T-helper 9 cell (primary cell): ENCODE results near the gene SLC25A23.
"Not testable (repeated sequence)": the region's sequence is repeated elsewhere in the genome, so short reads cannot be mapped to it uniquely, and the experiment has no call there.

Experiments
- DNase-seq: peaks from one replicate; pipeline ENCODE4 v3.0.0-alpha.2; 2020
- total RNA-seq, 2 donors: gene quantifications; one replicate each; lab custom pipeline; 2026; lab: John Stamatoyannopoulos, UW

The SLC25A23 gene
- 8.4 to 12.1 reads per million in 2 donors for total RNA-seq

DNA sequence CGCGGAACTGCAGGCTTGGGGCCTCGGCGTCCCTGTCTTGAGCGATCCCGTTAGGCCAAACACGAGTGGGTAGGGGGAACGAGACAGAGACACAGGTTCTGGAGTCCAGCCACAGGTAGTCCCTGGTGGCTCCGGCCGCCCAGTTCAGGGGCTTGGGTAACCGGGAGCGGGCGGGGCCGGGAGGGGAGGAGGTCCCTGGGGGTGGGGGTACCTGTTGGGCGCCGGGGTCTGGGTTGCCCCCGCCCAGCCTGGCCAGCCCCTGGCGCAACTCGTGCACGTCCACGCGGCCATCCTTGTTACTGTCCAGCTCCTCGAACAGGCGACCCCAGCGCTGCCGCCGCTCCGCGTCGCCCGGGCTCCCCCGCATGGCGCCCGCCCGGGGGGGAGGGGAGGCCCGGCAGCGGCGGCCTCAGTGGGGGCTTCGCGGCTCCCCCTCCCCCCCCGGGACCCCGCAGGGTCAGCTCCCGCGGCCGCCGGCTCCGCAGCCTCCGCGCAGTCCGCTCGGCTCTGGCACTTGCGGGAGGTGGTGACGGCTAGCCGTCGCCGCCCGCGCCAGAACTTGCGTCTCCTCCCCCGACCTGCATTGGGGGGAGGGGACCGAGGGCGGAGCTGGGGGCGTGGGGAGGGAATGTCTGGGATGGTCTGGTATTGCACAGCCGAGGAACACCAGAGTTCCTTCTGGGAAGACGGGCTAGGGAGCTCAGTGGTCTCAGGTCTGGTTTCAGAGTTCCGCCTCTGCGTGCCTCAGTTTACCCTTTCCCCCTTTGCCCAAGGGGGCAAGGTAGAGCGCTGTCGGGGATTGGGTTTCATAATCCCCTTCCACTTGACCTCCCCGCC lies at the start of gene SLC25A23:
Gene SLC25A23 (minus strand): TSS at position 531 of the 837 bp plus-strand sequence. CDS start 164 bp downstream, at position 367.
- DNase-seq: peak; percentile 44

DNA sequence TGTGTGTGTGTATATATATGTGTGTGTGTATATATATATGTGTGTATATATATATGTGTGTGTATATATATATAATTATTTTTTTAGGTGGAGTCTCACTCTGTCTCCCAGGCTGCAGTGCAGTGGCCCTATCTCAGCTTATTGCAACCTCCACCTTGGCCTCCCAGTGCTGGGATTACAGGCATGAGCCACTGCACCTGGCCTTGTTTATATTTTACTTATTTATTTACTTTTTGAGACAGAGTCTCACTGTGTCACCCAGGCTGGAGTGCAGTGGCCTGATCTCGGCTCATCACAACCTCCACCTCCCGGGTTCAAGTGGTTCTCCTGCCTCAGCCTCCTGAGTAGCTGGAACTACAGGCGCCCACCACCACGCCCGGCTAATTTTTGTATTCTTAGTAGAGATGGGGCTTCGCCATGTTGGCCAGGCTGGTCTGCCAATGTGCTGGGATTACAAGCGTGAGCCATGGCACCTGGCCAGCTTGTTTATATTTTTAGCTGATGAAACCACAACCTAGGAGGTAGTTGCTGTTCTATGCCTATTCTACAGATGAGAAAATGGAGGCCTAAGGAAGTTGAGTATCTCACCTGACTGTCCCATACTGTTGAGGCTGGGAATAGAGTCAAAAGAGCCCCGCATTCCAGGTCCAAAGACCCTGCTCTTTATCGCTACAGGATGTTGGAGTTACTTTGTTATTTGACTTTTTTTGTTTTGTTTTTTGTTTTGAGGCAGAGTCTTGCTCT lies 48.6 kb upstream of the SLC25A23 start:
- DNase-seq: not testable (repeated sequence)

DNA sequence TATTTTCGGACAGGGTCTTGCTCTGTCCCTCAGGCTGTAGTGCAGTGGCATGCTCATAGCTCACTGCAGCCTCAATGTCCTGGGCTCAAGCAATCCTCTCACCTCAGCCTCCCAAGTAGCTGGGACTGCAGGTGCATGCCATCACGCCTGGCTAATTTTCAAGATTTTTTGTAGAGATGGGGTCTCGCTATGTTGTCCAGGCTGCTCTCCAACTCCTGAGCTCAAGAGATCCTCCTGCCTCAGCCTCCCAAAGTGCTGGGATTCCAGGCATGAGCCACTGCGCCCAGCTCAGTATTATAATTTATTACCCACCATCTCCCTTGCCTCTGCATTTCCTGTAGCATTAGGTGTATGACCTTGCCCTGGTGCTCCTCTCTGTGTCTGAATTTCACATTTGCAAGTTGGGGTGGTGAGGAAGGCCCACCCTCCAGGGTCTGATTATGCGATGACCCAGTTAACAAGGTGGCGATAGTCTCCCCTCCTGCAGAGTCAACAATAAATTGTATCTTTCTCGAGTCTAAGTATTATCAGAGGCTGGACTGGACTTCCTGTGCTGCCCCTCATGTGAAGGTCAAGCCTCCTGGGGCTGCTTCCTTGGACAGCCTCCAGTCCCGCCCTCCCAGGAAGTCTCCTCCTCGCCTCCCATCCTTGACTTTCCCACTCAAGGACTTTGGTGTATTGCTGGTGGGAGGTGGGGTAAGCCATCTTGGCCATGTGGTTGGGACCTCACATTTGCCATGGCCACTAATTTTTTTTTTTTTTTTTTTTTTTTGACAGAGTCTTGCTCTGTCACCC lies 44.0 kb upstream of the SLC25A23 start:
- DNase-seq: no peak

DNA sequence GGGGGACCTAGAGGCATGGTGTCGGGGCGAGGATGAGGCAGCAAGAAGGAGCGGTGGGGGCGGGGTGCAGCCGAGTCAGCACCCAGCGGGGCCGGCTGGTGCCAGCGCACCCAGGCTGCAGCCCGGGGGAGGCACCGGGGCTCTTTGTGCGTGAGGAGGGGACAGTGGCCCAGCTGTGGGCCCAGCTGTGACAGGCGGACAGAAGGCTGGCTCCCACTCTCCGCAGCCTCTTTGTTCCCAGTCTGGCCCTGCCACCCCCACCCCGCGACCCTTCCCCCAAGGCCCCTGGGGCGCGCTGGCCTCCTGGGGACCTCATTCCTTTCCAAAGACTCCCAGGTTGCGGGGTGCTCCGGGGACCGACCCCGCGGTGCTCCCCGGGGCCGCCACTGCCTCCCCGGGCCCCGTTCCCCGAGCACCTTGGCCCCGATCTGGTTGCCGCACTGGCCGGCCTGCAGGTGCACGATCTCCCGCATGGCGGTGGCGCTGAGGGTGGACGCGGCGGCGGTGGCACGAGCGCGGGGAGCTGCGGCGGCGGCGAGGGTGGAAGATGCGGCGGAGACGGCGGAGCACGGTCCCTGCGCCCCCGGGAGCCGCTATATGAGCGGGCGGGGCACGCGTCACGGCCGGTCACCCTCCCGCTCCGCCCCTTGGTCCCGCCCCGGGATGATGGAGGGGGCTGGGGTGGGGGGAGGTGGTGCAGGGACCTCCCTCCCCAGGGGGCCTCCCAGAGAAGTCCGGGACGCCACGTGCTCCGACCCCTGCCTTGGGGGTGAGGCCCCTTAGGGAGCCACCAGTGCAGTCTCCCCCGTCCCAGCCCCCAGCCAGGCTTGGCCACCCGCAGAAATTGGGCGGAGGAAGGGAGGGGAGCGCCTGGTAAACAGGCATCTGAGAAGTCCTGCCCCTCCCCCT lies 42.4 kb upstream of the SLC25A23 start, which contains the start of gene TUBB4A:
Gene TUBB4A (minus strand): TSS at position 570 of the 909 bp plus-strand sequence. CDS start 97 bp downstream, at position 473.
- DNase-seq: no peak

DNA sequence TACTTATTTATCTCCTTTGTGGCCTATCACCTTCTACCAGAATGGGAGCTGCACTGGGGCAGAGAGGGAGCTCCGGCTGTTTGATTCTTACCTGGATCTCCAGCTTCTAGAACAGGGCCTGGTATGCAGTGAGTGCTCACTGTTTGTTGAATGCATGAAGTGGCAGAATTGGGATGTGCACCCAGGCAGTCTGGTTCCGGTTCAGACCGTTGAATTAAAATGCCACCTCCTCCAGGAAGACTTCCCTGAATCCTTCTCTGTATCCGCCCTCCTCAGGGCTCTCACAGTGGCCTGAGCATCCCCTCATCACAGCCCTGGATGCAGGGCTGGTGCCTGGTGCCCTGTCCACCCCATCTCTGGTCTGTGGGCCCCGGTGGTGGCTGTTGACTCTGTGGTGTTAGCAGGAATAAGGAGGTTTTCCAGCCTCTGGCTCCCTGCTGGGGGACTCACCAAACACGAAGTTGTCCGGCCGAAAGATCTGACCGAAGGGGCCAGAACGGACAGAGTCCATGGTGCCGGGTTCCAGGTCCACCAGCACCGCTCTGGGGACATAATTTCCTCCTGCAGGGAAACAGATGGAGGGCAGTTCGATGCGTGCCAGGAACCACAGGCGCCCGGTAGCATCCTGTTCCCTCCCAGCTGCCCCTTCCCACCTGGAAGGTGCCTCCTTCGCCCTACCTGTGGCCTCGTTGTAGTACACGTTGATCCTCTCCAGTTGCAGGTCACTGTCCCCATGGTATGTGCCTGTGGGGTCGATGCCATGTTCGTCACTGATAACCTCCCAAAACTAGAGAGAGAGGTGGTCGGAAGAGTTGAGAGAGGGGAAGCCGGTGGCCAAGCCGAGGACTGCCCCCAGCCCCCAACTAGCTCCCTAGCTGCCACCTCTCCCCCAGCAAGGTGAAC lies 41.5 kb upstream of the SLC25A23 start:
- no peak for DNase-seq

DNA sequence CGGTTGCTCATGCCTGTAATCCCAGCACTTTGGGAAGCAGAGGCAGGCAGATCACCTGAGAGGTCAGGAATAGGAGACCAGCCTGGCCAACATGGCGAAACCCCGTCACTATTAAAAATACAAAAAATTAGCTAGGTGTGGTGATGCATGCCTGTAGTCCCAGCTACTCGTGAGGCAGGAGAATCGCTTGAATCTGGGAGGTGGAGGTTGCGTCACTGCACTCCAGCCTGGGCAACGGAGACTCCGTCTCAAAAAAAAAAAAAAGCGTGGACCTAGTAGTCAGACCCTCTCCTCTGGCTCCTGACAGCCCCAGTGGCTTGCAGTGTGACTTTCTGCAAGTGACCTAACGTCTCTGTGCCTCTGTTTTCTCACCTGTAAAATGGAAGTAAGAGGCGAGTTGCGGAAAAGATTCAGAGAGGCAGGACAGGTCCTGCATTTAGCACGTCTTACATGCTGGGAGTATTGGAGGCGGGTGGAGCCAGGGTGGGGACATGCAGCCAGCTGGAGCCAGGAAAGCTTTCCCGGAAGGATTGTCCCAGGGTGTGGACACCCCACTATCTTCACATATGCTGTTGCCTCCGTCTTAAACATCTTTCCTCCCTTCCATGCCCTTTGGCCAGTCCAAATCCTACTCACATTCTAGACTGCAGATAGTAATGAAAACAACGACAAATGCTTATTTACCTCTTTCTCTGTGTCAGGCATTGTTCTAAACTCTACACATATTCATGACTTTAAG lies 39.6 kb upstream of the SLC25A23 start:
- DNase-seq: no peak

DNA sequence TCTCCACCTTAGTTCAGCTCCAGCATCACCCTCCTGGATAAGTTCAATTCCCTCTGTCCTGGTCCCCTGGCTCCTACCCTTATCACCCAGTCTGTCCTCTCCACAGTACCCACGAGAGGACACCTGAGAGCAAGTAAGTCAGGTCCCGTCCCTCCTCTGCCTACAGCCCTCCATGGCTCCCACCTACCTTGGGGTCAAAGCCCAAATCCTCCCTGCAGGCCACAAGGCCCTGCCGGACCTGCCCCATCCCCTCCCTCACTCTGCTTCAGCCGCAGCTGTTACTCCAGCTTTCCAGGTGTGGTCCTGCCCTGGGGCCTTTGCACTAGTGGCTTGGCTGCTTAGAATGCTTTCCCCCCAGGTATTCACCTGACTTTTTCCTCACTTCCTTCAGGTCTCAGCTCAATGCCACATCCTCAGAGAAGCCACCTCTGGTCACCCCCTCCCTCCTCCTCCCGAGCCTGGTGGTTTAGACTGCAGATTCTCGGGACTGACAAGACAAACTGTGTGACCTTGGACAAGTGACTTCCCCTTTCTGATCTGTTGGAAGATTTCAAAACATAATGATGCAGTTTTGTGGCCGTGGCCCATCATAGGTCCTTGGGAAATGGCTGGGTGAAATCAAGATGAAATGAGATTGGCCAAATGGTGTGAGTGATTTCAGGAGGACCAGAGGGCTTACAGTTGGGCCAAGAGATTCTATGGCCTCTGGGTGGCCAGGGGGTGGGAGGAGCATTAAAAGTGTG lies 38.9 kb upstream of the SLC25A23 start:
- no peak for DNase-seq

DNA sequence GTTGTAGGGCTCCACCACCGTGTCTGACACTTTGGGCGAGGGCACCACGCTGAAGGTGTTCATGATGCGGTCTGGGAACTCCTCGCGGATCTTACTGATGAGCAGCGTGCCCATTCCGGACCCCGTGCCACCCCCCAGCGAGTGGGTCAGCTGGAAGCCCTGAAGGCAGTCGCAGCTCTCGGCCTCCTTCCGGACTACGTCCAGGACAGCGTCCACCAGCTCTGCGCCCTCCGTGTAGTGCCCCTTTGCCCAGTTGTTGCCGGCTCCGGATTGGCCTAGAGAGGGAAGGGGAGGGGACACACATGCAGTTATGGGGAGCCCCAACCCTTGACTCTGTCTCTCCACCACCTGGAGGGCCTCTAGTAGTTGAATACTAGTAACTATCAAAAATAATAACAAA lies 36.4 kb upstream of the SLC25A23 start:
- no peak for DNase-seq

DNA sequence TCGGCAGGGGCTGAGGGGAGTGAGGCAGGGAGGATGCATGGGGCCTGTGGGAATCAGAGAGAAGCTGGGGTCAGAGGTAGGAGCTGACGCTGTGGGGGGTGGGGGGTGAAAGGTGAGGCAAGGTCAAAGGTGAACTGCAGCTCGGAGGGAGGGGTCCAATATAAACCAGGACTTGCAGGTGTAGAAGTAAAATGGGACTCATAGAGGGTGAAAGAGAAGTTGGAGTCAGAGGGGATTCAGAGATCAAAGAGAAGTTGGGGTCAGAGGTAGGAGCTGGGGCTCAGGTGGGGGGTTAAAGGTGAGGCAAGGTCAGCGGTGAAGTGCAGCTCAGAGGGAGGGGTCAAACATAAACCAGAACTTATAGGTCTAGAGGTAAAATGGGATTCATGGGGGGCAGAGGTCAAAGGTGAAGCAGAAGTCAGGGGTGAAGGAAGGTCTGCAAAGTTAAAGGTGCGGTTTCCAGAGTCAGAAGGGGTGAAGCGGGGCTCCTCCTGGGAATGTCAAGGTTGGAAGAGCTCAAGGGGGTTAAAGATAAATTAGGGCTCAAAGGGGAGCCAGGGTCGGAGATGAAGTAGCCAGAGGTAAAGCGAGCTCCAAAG lies 34.9 kb upstream of the SLC25A23 start:
- DNase-seq: no peak

DNA sequence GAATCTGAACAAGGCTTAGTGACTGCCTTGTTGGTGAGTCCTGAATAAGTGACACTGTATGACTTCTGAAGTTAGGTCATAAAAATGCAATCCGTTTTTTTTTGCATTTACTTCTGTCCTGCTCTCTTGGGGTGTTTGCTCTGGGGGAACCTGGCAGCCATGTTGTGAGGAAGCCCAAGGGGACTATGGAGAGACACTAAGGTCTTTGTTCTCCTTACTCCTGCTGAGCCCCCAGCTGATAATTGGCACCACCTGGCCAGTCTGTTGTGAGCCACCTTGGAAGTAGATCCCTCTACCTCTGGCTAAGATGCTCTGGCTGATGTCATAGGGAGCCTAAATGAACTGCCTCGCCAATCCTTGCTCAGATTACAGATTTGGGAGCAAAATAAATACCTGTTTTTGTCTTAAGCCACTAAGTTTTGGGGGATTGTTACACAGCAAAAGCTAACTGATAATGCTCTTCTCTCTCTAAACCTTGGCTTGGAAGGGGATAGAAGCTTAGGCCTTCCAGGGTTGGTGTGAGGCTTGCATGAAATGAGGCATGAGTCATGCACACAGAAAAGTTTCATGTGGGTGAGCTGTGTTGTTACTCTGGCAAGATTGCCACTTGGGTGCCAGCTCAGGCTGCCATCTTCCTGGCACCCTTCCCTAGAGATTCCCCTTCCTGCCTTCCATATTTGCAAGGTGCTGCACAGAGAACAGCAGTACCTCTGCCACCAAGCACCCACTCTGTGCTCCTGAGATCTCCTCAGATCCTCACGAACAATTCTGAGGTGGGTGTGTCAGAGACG lies 32.4 kb upstream of the SLC25A23 start:
- no peak for DNase-seq

DNA sequence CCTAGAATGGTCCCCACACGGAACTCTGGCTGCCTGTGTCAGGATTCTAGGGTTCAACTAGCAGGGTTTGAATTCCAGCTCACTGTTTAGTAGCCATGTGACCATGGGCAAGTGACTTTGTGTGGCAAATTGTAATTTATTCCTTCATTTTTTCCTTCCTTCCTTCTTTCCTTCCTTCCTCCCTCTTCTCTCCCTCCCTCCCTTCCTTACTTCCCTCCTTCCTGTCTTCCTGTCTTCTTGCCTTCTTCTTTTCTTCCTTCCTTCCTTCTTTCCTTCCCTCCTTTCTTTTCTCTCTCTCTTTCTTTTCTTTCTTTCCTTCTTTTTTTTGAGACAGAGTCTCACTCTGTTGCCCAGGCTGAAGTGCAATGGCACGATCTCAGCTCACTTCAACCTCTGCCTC lies 30.5 kb upstream of the SLC25A23 start:
- no peak for DNase-seq

DNA sequence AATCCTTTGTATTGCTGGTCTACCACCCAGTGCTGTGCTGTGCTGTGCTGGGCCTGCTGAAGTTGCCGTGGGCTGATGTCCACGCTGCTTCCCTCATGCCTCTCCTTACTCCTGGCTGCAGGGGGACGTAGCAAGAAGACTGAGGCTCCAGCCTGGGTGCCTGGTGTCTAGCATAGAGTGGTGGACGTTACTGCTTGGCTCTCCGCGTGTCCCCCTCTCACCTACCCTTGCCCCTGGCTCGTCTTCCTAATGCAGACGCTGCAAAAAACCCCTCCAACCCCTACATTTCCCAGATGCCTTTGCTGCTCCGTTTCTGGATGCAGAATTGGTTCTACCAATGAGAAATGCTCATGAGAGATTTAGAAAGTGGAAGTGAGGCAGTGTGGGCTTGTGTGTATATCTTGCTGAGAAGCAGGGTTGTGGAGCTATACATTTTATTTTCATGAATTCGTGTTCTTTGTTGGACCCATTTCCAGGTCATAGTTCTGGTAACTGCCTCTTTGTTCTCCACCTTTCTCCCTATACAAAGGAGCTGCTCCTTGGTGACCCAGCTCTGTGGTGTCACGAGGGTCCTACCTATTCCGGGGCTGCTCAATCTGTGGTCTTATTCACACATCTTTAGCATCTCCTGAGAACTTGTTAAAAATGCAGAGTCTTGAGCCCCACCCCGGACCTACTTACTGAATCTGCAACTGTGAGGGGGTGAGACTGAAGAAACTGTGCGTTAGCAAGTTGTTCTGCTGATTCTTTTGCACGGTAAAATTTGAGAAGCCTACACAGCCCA lies 29.9 kb upstream of the SLC25A23 start:
- DNase-seq: no peak

DNA sequence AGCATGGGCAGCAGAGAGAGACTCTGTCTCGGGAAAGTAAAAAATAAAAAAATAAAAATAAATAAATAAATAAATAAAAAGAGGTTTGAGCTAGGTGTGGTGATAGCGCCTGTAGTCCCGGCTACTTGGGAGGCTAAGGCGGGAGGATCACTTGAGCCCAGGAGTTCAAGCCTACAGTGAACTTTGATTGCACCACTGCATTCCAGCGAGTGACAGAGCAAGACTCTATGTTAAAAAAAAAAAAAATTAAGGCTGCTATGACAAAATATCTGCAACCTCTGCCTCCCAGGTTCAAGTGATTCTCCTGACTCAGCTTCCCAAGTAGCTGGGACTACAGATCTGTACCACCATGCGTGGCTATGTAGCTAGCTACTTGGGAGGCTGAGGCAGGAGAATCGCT lies 25.2 kb upstream of the SLC25A23 start:
- no peak for DNase-seq

DNA sequence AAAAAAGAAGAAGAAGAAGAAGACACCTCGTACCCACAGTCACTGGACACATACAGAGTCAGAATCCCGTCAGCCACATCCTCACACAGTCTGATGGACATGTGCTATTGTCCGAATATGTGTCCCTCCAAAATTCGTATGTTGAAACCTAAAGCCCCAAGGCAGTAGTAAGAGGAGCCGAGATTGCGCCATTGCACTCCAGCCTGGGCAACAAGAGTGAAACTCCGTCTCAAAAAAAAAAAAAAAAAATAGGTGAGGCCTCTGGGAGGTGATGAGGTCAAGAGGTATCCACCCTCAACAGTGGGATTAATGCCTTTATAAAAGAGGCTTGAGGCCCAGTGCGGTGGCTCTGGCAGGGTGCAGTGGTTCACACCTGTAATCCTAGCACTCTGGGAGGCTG lies 24.6 kb upstream of the SLC25A23 start:
- no peak for DNase-seq

DNA sequence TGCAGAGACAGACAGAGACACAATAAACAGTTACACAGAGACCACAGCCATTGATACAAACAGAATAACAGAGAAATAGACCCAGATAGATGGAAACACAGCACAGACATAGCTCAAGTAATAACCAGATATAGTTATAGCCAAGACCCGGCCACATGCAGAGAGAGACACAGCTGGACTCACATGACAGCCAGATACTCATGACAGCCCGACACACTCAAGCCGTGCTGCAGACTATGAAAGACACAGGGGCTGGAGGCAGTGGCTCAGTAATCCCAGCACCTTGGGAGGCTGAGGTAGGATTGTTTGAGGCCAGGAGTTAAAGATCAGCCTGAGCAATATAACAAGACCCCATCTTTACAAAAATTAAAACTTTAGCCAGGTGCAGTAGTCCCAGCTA lies 23.6 kb upstream of the SLC25A23 start:
- DNase-seq: no peak

DNA sequence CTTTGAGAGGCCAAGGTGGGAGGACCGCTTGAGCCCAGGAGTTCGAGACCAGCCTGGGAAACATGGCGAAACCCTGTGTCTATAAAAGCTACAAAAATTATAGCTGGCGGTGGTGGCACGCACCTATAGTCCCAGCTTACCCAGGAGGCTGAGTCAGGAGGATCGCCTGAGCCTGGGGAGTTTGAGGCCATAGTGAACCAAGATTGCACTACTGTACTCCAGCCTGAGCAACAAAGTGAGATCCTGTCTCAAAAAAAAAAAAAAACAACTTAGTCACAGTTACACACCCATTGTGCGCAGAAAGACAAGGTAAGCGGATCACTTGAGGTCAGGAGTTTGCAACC lies 22.7 kb upstream of the SLC25A23 start:
- no peak for DNase-seq
